ENCODE results near the gene CD300LB. TPM values are rescaled to one million over a fixed set of nuclear protein-coding genes. Genes with fewer than 3 reads are reported as not detected.

CD300LB gene
- total RNA-seq, 2 experiments from 2014 or later = not detected

DNA sequence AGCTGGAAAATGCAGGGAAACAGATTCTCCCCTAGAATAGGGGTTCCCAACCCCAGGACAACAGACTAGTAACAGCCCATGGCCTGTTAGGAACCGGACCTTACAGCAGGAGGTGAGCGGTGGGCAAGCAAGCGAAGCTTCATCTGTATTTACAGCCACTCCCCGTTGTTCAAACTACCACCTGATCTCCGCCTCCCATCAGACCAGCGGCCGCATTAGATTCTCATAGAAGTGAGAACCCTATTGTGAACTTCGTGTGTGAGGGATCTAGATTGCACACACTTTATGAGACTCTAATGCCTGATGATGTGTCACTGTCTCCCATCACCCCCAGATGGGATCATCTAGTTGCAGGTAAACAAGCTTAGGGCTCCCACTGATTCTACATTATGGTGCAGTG lies 3.5 kb downstream of the CD300LB start:
- POLR2A ChIA-PET = no interaction called here
- H3K27me3 Mint-ChIP-seq = peaks cover 35% of the 10 kb centered on the region
- peaks cover 5% of the 10 kb centered on the region for H3K4me1 Mint-ChIP-seq (ENCODE audit: low read depth)
- TF ChIP-seq, protein P1, sequence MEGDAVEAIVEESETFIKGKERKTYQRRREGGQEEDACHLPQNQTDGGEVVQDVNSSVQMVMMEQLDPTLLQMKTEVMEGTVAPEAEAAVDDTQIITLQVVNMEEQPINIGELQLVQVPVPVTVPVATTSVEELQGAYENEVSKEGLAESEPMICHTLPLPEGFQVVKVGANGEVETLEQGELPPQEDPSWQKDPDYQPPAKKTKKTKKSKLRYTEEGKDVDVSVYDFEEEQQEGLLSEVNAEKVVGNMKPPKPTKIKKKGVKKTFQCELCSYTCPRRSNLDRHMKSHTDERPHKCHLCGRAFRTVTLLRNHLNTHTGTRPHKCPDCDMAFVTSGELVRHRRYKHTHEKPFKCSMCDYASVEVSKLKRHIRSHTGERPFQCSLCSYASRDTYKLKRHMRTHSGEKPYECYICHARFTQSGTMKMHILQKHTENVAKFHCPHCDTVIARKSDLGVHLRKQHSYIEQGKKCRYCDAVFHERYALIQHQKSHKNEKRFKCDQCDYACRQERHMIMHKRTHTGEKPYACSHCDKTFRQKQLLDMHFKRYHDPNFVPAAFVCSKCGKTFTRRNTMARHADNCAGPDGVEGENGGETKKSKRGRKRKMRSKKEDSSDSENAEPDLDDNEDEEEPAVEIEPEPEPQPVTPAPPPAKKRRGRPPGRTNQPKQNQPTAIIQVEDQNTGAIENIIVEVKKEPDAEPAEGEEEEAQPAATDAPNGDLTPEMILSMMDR (IDR thresholded peaks at IDR 0.05) = no peak
- H3K27ac Mint-ChIP-seq = no peak overlapping the region
- H3K36me3 Mint-ChIP-seq (ENCODE audit: low read depth) = no peaks in the 10 kb centered on the region
- peaks cover 5% of the 10 kb centered on the region for H3K9me3 Mint-ChIP-seq
- intact Hi-C loops (cut with micrococcal nuclease) = no loop called here
- CTCF ChIA-PET = interaction anchor here (2.3 kb wide), 1 partner anchor 39 kb away, joined by 6 read pairs; the partner anchor contains the start of gene CD300H
- ATAC-seq (no peak), DNase-seq (no peak)
- H3K4me3 Mint-ChIP-seq = no peak overlapping the region

DNA sequence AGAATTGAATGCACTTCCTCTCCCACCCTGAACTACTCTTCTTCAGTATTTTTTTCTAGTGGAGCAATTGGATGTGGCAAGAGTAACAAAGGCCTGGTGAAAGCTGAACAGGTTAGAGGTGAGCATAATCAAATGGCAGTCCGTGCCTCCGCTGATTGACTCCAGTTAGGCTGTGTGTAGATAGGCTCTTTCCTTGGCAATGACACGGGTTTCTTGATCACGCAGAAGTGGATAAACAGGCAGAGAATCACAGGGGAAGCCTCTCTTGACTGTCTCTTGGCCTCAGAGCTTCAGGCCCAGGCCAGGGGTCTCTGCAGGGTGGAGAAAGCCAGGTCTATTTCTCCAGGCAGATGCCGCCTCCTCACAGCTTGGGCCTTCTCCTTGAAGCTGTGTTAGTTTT lies 4.2 kb downstream of the CD300LB start:
- H3K9me3 Mint-ChIP-seq = peaks cover 5% of the 10 kb centered on the region
- ATAC-seq (no peak), DNase-seq (no peak)
- H3K4me3 Mint-ChIP-seq = no peak overlapping the region
- H3K27ac Mint-ChIP-seq = no peak overlapping the region
- TF ChIP-seq, protein P1 (IDR thresholded peaks at IDR 0.05) = no peak
- POLR2A ChIA-PET = interaction anchor here (1.2 kb wide), 1 partner anchor 16 kb away, joined by 3 read pairs; no protein-coding TSS in a partner anchor
- intact Hi-C loops (cut with micrococcal nuclease) = no loop called here
- H3K36me3 Mint-ChIP-seq (ENCODE audit: low read depth) = no peaks in the 10 kb centered on the region
- peaks cover 28% of the 10 kb centered on the region for H3K27me3 Mint-ChIP-seq
- CTCF ChIA-PET = interaction anchor here (0.8 to 2.3 kb wide), 2 partner anchors 40 to 88 kb away, joined by 3 to 6 read pairs; partner anchors contain the start of gene CD300H
- H3K4me1 Mint-ChIP-seq (ENCODE audit: low read depth) = peaks cover 1% of the 10 kb centered on the region

DNA sequence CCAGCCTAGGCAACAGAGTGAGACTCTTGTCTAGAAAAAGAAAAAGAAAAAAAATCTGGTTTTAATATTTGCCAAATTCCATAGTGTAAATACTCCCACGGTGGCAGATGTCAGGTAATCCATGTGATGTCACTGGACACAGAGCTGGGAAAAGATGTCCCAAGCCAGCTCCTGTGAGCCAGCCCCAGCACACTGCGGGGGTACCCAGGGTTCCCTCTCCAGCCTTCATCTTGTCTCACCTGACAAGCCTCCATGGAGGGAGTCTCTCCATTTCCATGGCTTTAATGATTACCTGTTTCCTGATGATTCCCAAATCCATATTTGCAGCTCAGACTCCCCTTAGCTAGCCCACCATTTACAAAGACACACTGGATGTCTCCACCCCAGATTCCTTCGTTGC lies 4.6 kb downstream of the CD300LB start:
- intact Hi-C loops (cut with micrococcal nuclease) = no loop called here
- H3K4me1 Mint-ChIP-seq (ENCODE audit: low read depth) = no peaks in the 10 kb centered on the region
- TF ChIP-seq, protein P1 (IDR thresholded peaks at IDR 0.05) = no peak
- no peak overlapping the region for H3K27ac Mint-ChIP-seq
- no peak for ATAC-seq
- peaks cover 27% of the 10 kb centered on the region for H3K27me3 Mint-ChIP-seq
- DNase-seq = no peak
- peaks cover 5% of the 10 kb centered on the region for H3K9me3 Mint-ChIP-seq
- ChIA-PET CTCF (interaction anchor here (0.7 to 1.2 kb wide), 4 partner anchors 34 to 158 kb away, joined by 3 to 4 read pairs (median 4); no protein-coding TSS in a partner anchor), POLR2A (interaction anchor here (1.2 kb wide), 1 partner anchor 15 kb away, joined by 3 read pairs; no protein-coding TSS in a partner anchor)
- H3K36me3 Mint-ChIP-seq (ENCODE audit: low read depth) = no peaks in the 10 kb centered on the region
- no peak overlapping the region for H3K4me3 Mint-ChIP-seq

DNA sequence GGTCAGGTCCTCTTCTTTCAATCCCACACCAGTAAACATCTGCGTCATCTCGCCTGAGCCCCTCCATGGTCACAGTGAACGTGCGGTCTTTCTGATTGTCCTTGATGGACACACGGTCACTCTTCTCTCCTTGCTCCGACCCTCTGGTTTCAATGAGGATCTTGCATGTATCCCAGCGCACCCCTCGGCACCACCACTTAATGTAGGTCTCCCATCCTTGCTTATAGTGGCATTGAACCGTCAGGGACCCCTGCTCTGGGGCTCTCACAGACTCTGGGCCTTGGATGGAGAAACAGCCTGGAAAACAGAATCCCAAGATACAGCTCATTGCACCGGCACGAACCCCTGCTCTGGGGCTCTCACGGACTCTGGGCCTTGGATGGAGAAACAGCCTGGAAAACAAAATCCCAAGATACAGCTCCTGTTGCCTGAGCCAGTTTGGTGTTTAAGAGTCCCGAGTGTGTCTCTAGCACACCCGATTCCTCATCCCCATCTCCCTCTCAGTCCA lies 5.4 kb downstream of the CD300LB start:
- Mint-ChIP-seq H3K27ac (no peak overlapping the region), H3K9me3 (peaks cover 6% of the 10 kb centered on the region), H3K4me3 (no peak overlapping the region), H3K36me3 (ENCODE audit: low read depth) (no peaks in the 10 kb centered on the region), H3K27me3 (peaks cover 32% of the 10 kb centered on the region), H3K4me1 (ENCODE audit: low read depth) (peaks cover 4% of the 10 kb centered on the region)
- TF ChIP-seq, protein P1 (IDR thresholded peaks at IDR 0.05) = no peak
- intact Hi-C loops (cut with micrococcal nuclease) = no loop called here
- DNase-seq (no peak), ATAC-seq (no peak)
- CTCF ChIA-PET = interaction anchor here (0.8 to 1.3 kb wide), 3 partner anchors 40 to 157 kb away, joined by 3 to 4 read pairs (median 4); no protein-coding TSS in a partner anchor
- POLR2A ChIA-PET = no interaction called here

GRCh38 chr17:74525465-74525725 lies 5.9 kb downstream of the CD300LB start:
- intact Hi-C loops (cut with micrococcal nuclease) = no loop called here
- CTCF ChIA-PET = interaction anchor here (1.2 to 1.3 kb wide), 2 partner anchors 40 to 157 kb away, joined by 3 to 4 read pairs; no protein-coding TSS in a partner anchor
- TF ChIP-seq, protein P1 (IDR thresholded peaks at IDR 0.05) = no peak
- DNase-seq (no peak), ATAC-seq (no peak)
- Mint-ChIP-seq H3K27ac (no peak overlapping the region), H3K36me3 (ENCODE audit: low read depth) (no peaks in the 10 kb centered on the region), H3K4me3 (no peak overlapping the region), H3K27me3 (peaks cover 31% of the 10 kb centered on the region), H3K9me3 (peaks cover 7% of the 10 kb centered on the region), H3K4me1 (ENCODE audit: low read depth) (peaks cover 6% of the 10 kb centered on the region)
- POLR2A ChIA-PET = no interaction called here

All from activated CD8-positive, alpha-beta T cell treated with anti-CD3 and anti-CD28 coated beads for 36 hours (primary cell).